HL-60/S4 treated with phorbol 12-myristate 13-acetate at 8.2 ng/mL for 4 days and 3 days (cell line): ENCODE data around the gene NPAS4.

ENCODE experiments used
- in situ Hi-C: fragments of 300-500 bp; cut with MboI; formaldehyde crosslinking; loops from 2 replicates; pipeline ENCODE4 v1.15.0; 2022; ENCODE audit warnings: low sequenced_read_pairs

Gene NPAS4

DNA sequence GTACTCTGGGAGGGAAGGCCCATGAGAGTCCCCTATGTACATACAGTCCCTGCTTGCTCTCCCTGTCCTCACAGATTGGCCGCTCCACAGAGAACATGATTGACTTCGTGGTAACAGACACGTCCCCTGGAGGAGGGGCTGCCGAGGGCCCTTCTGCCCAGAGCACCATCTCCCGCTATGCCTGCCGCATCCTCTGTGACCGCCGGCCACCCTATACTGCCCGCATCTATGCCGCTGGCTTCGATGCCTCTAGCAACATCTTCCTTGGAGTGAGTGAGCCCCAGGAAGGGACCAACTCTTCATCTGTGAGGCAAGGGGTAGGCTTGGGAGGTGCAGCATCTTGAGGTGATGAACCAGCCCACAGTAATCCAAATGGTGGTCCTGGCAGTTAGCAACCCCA lies 52.3 kb downstream of the NPAS4 start:
- in situ Hi-C loops: no loop called here

DNA sequence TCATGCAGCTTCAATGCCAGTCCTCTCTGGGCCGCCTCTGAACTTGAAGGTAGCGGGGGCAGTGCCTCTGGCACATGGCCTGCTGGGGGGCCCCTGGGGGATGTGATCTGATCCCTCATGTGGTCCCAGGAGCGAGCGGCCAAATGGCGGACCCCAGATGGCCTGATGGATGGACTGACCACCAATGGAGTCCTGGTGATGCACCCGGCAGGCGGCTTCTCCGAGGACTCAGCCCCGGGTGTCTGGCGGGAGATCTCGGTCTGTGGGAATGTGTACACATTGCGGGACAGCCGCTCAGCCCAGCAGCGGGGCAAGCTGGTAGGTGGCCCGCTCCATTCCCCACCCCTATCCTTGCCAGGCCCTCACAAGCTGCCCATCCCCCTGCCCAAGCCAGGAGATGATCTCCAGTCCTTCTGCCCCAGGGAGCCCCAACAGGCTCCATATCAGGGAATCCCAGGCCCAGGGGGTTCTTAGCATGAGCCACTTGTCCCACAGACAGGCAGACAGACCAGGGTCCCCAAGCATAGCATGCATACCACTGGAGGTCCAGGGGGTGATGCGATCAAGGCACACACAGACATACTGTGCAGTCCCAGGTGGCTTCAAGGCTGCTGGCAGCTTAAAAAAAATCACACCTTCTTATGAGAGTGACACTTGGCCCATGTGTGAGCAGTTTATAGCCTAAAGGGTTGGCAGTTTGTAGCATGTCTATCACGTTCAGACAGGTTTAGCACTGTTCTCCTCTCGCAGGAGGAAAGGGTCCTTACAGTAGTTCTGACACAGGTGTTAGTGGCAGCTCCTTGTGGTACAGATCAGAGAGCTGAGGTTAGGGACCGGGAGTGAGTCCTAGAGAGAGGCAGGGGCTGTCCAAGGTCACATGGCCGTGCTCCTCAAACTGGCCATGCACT lies 53.0 kb downstream of the NPAS4 start:
- in situ Hi-C loops: no loop called here

DNA sequence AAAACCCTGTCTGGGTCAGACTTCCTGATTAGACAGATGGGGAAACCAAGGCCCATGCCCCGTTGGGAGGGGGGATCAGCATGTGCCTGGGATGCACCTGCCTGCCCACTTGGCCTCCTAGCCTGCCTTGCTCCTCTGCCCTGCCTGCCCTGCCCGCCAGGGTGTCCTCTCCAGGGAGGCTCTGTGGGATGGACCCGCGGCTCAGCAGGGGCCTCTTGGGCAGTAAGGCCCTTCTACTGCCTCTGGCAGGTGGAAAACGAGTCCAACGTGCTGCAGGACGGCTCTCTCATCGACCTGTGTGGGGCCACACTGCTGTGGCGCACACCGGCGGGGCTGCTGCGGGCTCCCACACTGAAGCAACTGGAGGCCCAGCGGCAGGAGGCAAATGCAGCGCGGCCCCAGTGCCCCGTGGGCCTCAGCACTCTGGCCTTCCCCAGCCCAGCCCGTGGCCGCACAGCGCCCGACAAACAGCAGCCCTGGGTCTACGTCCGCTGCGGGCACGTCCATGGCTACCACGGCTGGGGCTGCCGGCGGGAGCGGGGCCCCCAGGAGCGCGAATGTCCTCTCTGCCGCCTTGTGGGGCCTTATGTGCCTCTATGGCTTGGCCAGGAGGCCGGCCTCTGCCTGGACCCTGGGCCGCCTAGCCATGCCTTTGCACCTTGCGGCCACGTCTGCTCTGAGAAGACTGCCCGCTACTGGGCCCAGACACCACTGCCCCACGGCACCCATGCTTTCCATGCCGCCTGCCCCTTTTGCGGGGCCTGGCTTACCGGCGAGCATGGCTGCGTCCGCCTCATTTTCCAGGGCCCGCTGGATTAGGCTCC lies 54.7 kb downstream of the NPAS4 start:
- in situ Hi-C loops: no loop called here
